ACHN (cell line): ENCODE measurements around the gene CPEB1.

ENCODE experiments used
- DNase-seq: peaks from one replicate; pipeline ENCODE4 v3.0.0-alpha.2; 2015
- in situ Hi-C: cut with HindIII; loops from 2 replicates; pipeline ENCODE4 v1.10.0; 2017; ENCODE audit warnings: low sequenced_read_pairs, low pct_ligation_motif_present, low pct_unique_long_range_greater_than_20kb

The CPEB1 gene

DNA sequence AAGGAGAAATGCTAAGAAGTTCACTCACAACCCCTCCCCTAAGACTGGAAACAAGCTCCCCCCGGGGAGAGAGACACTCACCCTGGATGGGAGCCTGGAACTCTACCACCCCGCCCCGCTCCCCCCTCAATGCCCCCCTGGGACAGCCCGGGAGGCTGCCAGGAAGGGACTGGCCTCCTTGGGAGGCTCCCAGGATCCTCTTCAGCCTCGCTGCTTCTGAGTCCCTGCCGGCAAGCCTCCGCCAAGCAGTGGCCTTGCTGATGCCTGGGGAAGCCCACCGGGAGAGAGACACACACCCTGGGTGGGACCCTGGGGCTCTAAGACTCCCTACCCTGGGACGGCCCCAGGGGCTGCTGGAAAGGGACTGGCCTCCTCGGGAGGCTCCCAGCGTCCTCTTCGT lies 33.4 kb downstream of the CPEB1 start:
- no peak for DNase-seq
- in situ Hi-C loops = no loop called here

DNA sequence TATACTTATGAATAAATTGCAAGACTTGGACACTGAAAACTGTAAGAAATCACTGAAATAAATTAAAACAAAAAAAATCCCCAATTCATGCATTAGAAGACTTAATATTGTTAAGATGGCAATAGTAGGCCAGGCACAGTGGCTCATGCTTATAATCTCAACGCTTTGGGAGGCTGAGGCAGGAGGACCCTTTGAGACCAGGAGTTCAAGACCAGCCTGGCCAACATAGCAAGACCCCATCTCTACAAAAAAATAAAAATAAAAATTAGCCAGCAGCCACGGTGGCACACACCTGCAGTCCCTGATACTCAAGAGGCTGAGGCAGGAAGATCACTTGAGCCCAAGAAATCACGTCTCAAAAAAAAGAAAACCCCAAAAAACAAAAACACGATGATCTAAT lies 35.8 kb downstream of the CPEB1 start:
- no peak for DNase-seq
- in situ Hi-C loops = no loop called here

DNA sequence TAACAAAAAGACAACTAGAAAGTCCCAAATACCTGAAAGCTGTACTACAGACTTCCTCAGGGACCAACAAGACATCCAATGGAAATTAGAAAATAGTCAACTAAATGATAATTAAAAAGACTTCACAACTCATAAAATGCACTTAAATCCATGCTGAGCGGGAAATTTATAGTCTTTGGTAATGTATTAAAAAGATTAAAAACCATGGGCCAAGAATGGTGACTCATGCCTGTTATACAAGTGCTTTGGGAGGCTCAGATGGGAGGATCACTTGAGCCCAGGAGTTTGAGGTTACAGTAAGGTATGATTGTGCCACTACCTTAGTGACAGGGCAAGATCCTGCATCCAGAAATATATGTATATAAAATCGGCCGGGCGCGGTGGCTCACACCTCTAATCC lies 45.0 kb downstream of the CPEB1 start:
- in situ Hi-C loops = no loop called here
- no peak for DNase-seq

DNA sequence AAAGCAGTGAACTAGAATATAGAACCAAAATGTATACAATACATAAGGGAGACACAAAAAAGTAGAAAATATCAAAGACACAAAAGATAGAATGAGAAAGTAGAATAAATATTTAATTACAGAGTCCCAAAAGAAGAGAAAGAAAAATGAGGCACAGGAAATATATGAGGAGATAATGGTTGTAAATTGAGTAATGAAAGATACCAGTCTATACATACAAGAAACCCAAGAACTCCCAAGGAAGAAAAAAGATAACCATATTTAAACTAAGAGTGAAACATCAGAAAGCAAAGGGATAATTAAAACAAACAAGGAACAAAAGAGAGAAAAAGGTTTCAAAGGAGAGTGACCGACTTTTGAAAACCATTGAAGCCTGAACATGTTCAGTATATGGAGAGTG lies 47.3 kb downstream of the CPEB1 start:
- in situ Hi-C loops = no loop called here
- no peak for DNase-seq

DNA sequence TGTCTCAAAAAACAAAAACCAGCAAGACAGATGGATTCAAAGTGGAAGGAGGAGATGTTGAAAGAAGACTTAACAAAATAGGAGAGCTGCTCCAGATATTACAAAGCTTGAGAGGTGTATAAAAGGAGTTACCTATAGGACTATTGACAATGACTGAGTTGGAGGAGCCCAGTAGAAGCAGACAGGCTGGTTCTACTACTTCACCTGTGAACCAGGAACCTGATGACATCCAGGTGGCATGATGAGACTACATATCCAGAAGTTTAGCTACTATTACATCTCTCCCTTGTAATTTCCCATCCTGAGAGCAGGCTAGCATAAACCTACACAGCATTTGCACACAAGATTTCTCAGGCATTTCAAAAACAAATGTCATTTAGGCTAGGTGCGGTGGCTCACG lies 49.3 kb downstream of the CPEB1 start:
- DNase-seq = no peak
- in situ Hi-C loops = no loop called here

DNA sequence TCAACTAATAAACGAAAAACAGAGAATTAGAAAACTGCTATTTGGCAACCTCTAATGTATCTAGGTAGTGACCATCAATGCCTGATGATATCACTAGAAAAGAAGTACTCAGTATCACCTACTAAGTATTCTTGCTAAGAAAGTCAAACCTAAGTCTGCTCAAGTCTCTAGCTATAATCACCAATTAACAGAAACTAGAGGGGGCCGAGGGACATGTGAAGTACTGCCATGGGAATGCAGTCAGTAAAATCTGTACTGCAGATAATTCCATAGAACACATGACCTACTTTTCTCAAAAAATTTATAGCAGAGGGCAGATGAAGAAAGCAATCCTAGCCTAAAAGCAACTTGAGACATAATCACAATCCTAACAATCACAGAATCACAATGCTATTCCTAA lies 51.4 kb downstream of the CPEB1 start:
- no peak for DNase-seq
- in situ Hi-C loops = no loop called here

DNA sequence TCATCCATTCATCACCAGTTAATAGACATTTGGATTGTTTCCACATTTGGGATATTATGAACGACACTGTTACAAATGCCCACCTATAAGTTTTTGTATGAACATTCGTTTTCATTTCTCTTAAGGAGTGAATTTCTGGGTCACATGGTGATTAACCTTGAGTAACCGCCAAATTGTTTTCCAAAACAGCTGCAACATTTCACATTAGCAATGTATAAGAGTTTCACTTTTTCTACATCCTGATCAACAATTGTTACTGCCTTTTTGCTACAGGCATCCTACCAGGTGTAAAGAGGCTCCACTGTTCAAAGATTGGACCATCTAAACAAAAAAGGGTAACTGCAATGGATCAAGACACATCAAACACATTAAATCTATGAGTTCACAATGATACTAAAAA lies 52.0 kb downstream of the CPEB1 start:
- DNase-seq = no peak
- in situ Hi-C loops = no loop called here

DNA sequence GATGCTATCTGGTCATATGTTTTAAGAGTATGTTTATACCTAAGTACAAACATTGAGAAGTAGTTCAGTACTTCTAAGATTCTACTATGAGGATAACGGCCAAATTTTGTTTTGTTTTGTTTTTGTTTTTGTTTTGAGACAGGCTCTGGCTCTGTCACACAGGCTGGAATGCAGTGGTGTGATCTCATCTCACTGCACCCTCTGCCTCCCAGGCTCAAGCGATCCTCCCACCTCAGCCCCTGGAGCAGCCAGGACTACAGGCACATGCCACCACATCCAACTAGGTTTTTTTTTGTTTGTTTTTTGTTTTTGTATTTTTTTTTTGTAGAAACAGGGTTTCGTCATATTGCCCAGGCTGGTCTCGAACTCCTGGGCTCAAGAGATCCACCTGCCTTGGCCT lies 59.4 kb downstream of the CPEB1 start:
- in situ Hi-C loops = no loop called here
- no peak for DNase-seq

DNA sequence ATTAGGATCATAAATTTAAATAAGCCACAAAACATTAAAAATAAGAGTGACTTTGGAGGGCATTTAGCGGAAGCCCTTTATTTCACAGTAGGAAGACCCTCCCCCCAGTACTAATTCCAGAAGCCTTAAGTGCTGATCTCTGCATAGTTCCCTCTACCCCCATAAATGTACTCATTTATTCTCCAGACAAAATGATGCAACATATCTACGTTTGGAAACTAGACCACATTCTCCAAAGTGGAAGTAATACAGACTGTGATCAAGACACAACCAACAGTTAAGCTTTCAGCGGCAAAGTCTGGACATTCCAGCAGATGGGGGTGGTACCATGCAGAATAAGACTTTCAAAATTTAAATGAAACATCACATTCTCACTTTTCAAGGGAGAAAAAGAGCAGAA lies 62.1 kb downstream of the CPEB1 start:
- DNase-seq = no peak
- in situ Hi-C loops = no loop called here

DNA sequence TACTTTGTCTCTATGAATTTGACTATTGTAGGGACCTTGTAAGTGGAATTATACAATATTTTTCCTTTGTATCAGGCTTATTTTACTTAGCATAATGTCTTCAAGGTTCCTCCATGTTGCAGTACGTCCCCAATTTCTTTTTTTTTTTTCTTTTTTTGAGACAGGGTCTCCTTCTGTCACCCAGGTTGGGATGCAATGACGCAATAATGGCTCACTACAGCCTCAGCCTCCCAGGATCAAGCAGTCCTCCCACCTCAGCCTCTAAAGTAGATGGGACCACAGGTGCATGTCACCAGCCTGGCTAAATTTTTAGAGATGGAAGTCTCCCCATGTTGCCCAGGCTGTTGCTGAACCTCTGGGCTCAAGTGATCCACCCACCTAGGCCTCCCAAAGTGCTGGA lies 66.5 kb downstream of the CPEB1 start:
- no peak for DNase-seq
- in situ Hi-C loops = no loop called here

DNA sequence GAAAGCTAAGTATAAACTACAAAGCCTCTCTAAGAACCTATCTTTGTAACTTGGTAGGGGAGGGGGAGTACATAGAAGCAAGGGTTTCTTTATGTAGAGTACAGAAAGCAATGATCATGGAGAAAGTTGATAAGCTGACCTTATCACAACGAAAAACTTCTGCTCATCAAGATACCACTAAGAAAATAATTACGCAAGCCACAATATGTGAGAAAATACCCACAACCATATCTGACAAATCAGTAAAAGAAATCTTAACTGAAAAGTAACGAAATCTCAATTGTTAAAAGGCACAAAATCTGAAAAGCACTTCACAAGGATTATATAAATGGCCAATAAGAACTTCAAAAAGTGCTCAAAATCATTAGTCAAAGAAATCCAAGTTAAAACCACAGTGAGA lies 71.8 kb downstream of the CPEB1 start:
- in situ Hi-C loops = no loop called here
- DNase-seq = no peak

DNA sequence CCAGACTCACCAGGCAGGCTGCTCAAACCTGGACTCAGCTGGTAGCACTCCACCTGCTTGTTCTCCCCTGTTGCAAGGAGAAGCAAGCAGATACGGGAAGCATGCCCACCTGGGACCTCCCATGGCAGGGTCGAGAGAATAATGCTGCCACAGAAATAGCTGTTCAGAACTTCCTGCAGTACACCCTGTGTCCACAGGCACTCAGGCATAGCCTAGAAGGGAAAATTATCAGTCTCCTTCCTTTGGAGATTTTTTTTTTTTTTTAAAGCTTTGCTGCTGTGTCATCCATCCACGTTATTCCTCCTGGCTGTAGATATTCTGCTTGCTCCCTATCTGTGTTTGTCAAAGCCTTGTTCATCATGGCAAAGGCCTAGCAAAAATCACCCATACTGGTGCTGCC lies 74.2 kb downstream of the CPEB1 start:
- in situ Hi-C loops = no loop called here
- no peak for DNase-seq

DNA sequence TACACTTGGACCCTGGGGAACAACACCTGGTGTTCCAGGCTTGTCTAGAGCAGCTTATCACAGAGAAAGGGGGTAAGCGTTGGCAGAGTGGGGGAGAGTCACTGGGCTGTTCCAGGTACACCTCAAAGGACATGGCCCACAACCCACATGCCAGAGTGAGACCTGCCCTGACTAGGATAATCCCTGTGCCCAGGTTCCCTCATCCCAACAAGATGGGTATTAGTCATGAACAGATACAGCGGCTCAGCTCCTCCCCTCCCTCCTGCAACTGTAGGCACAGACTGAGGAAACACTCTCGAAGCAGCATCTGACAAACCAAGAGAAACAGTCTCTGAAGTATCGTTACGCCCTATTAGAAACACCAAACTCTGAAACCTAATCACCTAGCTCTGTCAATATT lies 74.9 kb downstream of the CPEB1 start:
- in situ Hi-C loops = no loop called here
- no peak for DNase-seq

DNA sequence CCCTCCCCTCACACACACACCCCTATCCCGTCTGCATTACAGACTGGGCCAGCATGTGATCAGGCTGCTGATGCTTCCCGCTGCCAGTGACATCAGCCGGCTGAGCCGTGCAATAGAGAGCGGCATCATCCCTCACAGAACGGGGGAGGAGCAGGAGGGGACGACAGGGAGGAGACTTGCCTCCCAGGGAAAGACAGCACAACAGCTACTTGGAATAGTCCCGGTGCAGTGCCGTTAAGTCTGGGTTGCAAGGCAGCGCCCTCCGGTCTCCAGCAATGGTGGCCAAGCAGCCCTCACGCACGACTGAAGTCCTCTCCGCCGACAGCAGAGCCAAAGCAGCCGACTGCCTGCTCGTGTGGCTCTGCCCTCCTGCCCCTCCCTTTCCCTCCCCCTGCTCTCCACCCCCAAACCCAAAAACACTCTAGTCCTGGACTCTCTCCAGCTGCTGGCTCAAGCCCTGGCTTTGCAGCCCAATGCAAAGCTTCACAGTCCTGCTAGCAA lies 75.4 kb downstream of the CPEB1 start:
- DNase-seq = peak; percentile 57
- in situ Hi-C loops = no loop called here

DNA sequence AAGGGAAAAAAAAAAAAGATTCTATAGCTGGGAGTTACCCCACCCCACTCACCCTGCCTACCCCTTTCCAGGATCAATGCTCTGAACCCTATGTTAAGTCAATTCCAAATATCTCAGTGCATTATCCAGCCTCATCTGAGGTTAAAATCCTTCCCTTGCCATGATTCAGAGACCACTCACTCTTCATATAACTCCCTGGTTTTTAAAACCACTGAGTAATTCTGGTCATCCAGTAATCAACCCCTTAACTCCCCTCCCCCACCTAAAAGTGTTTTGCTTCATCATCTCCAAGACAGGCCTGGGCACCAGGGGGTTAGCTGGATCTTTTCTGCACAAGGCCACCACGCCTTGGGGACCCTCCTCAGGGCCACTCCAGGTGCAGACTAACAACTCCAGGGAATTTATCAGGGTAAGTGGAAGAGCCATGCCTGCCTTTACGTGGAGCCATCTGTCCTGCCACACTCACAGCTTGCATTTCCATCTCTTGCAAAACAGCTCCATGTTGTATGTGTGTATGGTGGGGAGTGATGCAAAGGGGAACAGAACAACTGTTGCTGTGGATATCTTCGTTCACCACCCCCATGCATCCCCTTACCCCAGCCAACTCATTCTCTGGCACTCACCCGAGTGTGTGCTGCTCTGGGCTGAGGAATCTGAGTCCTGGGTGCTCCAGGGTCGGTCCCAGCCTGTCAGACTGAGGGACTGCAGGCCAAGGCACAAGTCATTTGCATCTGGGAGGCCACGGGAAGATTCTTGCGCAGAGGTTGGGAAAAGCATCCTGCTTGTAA lies 76.2 kb downstream of the CPEB1 start:
- in situ Hi-C loops = no loop called here
- DNase-seq = no peak

DNA sequence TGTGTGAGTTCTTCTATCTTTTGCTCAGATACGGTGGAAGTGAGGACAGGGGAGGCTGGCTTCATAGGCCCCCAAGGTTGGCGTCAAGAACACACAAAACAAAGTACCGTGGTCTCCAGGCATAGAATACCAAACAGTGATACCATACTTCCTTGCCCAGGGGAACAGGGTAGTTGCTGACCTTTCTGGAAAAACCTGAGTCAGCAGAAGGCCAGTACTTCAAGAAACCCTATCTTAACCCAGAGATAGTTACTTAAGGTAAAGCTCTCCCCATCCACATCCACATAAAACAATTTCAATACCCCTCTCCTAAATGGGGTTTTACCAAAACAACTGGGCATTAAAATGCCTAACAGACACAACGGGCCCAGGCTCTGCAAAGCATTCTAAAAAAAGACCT lies 77.3 kb downstream of the CPEB1 start:
- DNase-seq = no peak
- in situ Hi-C loops = no loop called here

DNA sequence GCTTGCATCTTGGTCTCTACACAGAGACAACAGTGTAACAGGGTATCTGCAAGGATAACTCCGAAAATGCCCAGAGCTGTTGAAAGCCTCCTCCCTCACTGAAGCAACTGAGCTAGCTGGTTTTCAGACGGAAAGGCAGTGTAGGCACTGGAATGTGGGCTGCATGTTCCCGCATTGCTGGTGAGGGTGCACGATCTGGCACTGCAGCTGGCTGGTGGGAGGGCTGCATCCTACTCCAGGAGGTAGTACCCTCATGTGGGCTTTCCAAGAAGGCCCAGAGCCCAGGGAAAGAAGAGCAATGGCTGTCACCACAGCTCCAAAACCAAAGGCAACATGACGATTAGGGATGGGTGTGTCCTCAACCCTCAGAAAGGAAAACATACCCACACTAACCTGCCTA lies 78.2 kb downstream of the CPEB1 start:
- DNase-seq = no peak
- in situ Hi-C loops = no loop called here

DNA sequence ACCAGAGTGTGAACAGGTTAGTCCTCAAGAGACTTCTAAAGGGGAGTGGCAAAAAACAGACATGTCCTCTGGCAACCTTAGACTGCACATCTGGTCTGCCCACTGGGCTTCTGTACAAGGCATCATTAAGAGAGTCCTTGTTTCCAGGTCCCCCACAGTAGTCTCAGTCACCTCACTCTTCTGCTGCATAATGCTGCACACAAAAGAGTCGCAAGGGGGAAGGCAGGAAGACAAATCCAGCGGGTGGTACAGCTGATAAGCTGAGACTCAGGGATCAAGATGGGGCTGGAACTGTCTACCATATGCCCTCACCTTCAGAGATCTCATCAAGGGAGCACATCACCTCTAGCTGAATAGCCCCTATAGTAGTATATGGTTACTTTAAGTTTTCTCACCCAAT lies 79.5 kb downstream of the CPEB1 start:
- in situ Hi-C loops = no loop called here
- no peak for DNase-seq

DNA sequence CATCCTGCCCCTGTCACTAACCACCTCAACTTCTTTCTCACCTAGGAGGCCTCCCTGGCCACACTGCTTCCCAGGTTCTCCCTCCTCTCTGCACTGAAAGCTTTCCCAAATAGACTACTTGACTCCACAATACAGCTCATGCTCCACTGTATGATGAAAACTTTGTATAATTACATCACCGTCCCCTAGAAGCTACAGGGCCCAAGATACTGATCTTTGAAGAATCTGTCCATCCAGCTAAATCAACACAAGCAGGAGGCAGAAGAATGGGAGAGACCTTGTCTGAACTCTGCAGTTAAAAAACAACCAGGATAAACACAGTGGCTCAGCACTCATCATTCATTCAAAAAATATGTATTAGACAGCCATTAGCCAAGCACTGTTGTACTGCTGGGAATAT lies 80.5 kb downstream of the CPEB1 start:
- no peak for DNase-seq
- in situ Hi-C loops = no loop called here

DNA sequence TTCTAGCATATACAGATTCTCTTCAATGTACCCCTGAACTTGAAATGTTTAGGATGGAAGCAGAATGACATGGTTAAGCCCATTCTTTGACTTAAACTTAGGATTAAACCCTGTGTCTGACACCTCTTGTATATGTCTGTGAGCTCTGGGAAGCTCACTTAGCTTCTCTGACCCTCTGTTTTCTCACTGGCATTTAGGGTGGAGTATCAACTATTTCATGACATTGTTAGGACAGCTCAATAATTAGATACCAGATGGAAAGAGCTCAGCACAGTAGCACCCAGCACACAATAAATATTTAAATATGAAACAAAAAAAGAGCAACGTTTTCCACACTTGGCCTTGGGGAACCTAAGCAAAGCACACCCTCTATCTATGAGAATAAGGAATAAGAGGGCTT lies 88.7 kb downstream of the CPEB1 start:
- in situ Hi-C loops = no loop called here
- no peak for DNase-seq
